HG02981 (cell line): ENCODE measurements around the gene ACP3.

Experiments used
- ATAC-seq: cut with Tn5 transposase; IDR thresholded peaks from one replicate; pipeline ENCODE4 v1.9.1; 2021; ENCODE audit warnings: mild to moderate bottlenecking, moderate library complexity; ENCODE audit not compliant: unreplicated experiment

The ACP3 gene

GRCh38 chr3:132311841-132312240, 5.4 kb upstream of the ACP3 start:
- no peak for ATAC-seq

GRCh38 chr3:132315851-132316250, 1.4 kb upstream of the ACP3 start:
- ATAC-seq: no peak

- no peak for ATAC-seq
These were observed 1.2 kb downstream of the ACP3 start for GRCh38 chr3:132318451-132318850.

- ATAC-seq: no peak
These were observed 4.1 kb downstream of the ACP3 start for GRCh38 chr3:132321304-132321703.

- ATAC-seq: peak; percentile 44
These were observed 7.9 kb downstream of the ACP3 start for GRCh38 chr3:132325103-132325606.

- peak; percentile 35 for ATAC-seq
These were observed 8.4 kb downstream of the ACP3 start for GRCh38 chr3:132325634-132326033.

- peak; percentile 43 for ATAC-seq
These were observed 9.0 kb downstream of the ACP3 start for GRCh38 chr3:132326251-132326650.

GRCh38 chr3:132332082-132332481, 14.9 kb downstream of the ACP3 start:
- no peak for ATAC-seq

- no peak for ATAC-seq
These were observed 15.3 kb downstream of the ACP3 start for GRCh38 chr3:132332508-132332907.

- no peak for ATAC-seq
These were observed 24.5 kb downstream of the ACP3 start for GRCh38 chr3:132341746-132342145.

- no peak for ATAC-seq
These were observed 25.0 kb downstream of the ACP3 start for GRCh38 chr3:132342183-132342582.

GRCh38 chr3:132342610-132343009, 25.4 kb downstream of the ACP3 start:
- no peak for ATAC-seq

GRCh38 chr3:132343018-132343612, 25.9 kb downstream of the ACP3 start:
- ATAC-seq: peak; percentile 63

- ATAC-seq: no peak
These were observed 27.6 kb downstream of the ACP3 start for GRCh38 chr3:132344666-132345280.

- no peak for ATAC-seq
These were observed 29.9 kb downstream of the ACP3 start for GRCh38 chr3:132346841-132347736.

- ATAC-seq: no peak
These were observed 30.6 kb downstream of the ACP3 start for GRCh38 chr3:132347811-132348210.

GRCh38 chr3:132348531-132348930, 31.3 kb downstream of the ACP3 start:
- ATAC-seq: no peak

- ATAC-seq: no peak
These were observed 33.6 kb downstream of the ACP3 start for GRCh38 chr3:132350814-132351213.

GRCh38 chr3:132351222-132351806, 34.1 kb downstream of the ACP3 start:
- ATAC-seq: no peak

GRCh38 chr3:132352556-132353143, 35.4 kb downstream of the ACP3 start:
- ATAC-seq: peak; percentile 64
